ENCODE results near the gene ZFYVE19. TPM values are rescaled to one million over a fixed set of nuclear protein-coding genes. Genes with fewer than 3 reads are reported as not detected.
A peak's percentile ranks its signal among the peaks of the same experiment; 100 is the strongest.

Gene ZFYVE19
- total and polyA plus RNA-seq, 8 donors = 23.6 to 32.3 (median 29.7) TPM

GRCh38 chr15:40812721-40813425 is 6.0 kb downstream of the ZFYVE19 start:
- Histone ChIP-seq H3K9me3 (no peaks in the 10 kb centered on the region), H3K4me3 (no peak overlapping the region), H3K27me3 (no peaks in the 10 kb centered on the region), H3K27ac (no peak overlapping the region), H3K36me3 (peaks cover 0 to 52% of the 10 kb centered on the region in 2 donors), H3K4me1 (peaks cover 3 to 11% of the 10 kb centered on the region in 2 donors)
- no peak for TF ChIP-seq CTCF (IDR thresholded peaks at IDR 0.05)
- no peak for ATAC-seq
- intact Hi-C loops (cut with DNase I) = no loop called here
- no peak for DNase-seq

DNA sequence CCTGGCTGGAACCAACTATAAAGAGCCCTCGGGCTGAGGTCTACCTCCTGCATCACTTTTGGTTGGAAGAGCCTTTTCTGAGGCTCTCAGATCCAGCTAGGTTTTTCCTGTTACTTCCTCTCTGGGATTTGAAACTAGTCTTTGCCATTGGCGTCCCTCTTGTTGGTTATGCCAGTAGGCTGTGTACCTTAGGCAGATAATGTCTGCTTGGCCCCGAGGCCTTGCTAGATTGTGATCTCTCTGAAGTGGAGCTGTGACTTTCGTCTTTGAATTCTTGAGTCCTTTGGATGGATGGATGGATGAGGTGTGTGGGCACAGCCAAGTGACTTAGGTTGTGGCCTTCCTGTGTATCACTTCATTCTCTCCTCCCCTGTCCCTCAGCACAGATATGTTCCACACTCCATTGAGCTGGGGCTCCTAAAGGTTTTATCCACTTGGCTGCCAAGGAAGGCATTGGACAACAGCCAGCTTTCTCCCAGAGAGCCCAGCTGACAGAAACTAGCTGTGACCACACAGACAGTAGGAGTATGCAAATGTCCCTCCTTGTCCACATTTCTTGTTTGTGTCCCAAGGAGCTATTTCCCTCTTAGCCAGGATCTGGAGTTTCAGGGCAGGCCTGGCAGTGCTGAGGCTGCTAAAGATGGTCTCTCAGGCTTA is 8.3 kb downstream of the ZFYVE19 start:
- peaks cover 0 to 46% of the 10 kb centered on the region in 2 donors for H3K36me3 ChIP-seq
- no peak for TF ChIP-seq CTCF (IDR thresholded peaks at IDR 0.05)
- no peaks in the 10 kb centered on the region for H3K4me1 ChIP-seq
- H3K27ac ChIP-seq = no peak overlapping the region
- no peak overlapping the region for H3K4me3 ChIP-seq
- no peaks in the 10 kb centered on the region for H3K9me3 ChIP-seq
- intact Hi-C loops (cut with DNase I) = no loop called here
- ATAC-seq (peak; percentile 36), DNase-seq (peak in 2 of 4 donors; percentile 43 to 61)
- no peaks in the 10 kb centered on the region for H3K27me3 ChIP-seq

DNA sequence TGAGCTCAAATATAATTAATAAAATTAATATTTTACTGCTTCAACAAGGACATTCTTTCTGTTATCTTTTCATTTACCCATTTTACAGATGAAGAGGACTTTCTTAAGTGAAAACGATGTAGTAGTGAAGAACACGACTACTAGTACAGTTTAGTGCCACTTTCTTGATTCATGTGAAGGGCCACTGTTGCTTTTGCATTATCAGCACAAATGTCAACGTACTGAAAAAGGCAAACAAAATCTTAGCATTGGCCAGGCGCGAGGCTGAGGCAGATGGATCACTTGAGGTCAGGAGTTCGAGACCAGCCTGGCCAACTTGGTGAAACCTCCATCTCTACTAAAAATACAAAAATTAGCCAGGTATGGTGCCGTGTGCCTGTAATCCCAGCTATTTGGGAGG is 12.2 kb downstream of the ZFYVE19 start:
- DNase-seq = no peak
- ATAC-seq = no peak
- Histone ChIP-seq H3K4me1 (no peaks in the 10 kb centered on the region), H3K36me3 (peaks cover 0 to 11% of the 10 kb centered on the region in 2 donors), H3K4me3 (no peak overlapping the region), H3K9me3 (no peaks in the 10 kb centered on the region), H3K27ac (no peak overlapping the region), H3K27me3 (no peaks in the 10 kb centered on the region)
- intact Hi-C loops (cut with DNase I) = no loop called here
- no peak for TF ChIP-seq CTCF (IDR thresholded peaks at IDR 0.05)

GRCh38 chr15:40821195-40821594 is 14.3 kb downstream of the ZFYVE19 start:
- H3K4me3 ChIP-seq = no peak overlapping the region
- TF ChIP-seq CTCF (IDR thresholded peaks at IDR 0.05) = no peak
- H3K27ac ChIP-seq = no peak overlapping the region
- intact Hi-C loops (cut with DNase I) = no loop called here
- no peaks in the 10 kb centered on the region for H3K4me1 ChIP-seq
- no peaks in the 10 kb centered on the region for H3K36me3 ChIP-seq
- H3K9me3 ChIP-seq = no peaks in the 10 kb centered on the region
- DNase-seq = no peak
- ATAC-seq = no peak
- H3K27me3 ChIP-seq = no peaks in the 10 kb centered on the region

DNA sequence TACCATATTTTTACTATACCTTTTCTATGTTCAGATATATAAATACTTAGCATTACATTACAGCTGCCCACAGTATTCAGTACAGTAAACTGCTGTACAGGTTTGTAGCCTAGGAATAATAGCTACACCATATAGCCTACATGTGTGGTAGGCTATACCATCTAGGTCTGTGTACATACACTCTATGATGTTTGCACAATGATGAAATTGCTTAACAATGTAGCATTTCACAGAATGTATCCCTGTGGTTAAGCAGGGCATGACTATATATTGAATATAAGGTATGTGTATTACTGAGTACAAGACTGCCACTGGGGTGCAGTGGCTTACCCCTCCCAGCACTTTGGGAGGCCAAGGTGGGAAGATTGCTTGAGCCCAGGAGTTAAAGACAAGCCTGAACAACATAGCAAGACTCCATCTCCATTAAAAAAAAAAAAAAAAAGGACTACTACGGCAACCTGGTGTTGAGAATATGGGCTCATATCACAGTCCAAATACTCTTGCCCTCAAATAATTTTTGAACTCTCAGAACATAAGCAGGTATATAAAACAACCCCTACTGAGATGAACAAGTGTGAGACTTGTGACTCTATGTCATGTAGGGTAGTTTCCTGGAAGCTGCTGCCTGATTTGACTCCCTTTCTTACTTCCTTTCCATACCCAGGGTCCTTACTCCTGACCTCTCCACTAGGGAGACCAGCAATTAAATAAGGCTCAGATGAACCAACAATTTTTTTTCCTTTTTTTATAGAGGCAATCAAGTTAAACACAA is 16.9 kb downstream of the ZFYVE19 start:
- no peaks in the 10 kb centered on the region for H3K27me3 ChIP-seq
- ATAC-seq (no peak), DNase-seq (no peak)
- no peaks in the 10 kb centered on the region for H3K36me3 ChIP-seq
- no peak overlapping the region for H3K27ac ChIP-seq
- H3K9me3 ChIP-seq = no peaks in the 10 kb centered on the region
- H3K4me1 ChIP-seq = no peaks in the 10 kb centered on the region
- intact Hi-C loops (cut with DNase I) = no loop called here
- no peak for TF ChIP-seq CTCF (IDR thresholded peaks at IDR 0.05)
- no peak overlapping the region for H3K4me3 ChIP-seq
